Stimulated activated CD4-positive, alpha-beta T cell treated with anti-CD3 and anti-CD28 coated beads, Interleukin-15, amount 100 ng/mL, for 24 hours (primary cell): ENCODE measurements around the gene PKD2.
"Not testable (repeated sequence)": the region's sequence is repeated elsewhere in the genome, so short reads cannot be mapped to it uniquely, and the experiment has no call there.

Experiments used
- DNase-seq: peaks from one replicate; pipeline ENCODE4 v3.0.0-alpha.2; 2020

The PKD2 gene

DNA sequence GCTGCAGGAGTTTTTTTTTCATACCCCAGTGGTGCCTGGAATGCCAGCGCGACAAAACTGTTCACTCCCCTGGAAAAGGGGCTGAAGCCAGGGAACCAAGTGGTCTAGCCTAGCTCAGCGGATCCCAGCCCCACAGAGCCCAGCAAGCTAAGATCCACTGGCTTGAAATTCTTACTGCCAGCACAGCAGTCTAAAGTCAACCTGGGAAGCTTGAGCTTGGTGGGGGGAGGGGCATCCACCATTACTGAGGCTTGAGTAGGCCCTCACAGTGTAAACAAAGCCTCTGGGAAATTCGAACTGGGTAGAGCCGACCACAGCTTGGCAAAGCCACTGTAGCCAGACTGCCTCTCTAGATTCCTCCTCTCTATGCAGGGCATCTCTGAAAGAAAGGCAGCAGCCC, 114.8 kb downstream of the PKD2 start:
- DNase-seq: not testable (repeated sequence)
